Right lobe of liver (tissue), 6 donors: ENCODE results near the gene RGS14. TPM values are rescaled to one million over a fixed set of nuclear protein-coding genes. Genes with fewer than 3 reads are reported as not detected.

Experiments used
- ATAC-seq, 4 donors: fragments of 200-7000 bp; cut with Tn5 transposase; one replicate each; pipeline ENCODE4 v1.9.1; 2020; ENCODE audit warnings: mild to moderate bottlenecking in 4 of 4, moderate library complexity in 4 of 4
- DNase-seq, 3 donors: peaks; one replicate each; pipeline ENCODE4 v3.0.0-alpha.2; 2020
- H3K27ac ChIP-seq, 3 donors: fragments of 200-600 bp; one replicate each; pipeline ENCODE4 v1.8.0; 2022
- H3K27me3 ChIP-seq, 2 donors: fragments of 200-600 bp; one replicate each; pipeline ENCODE4 v1.8.0; 2022
- H3K36me3 ChIP-seq, 4 donors: fragments of 200-600 bp; sonication (generic) in 1 of 4; one replicate each; pipeline versions ENCODE4 v1.5.1 to v1.8.0; 2017 to 2022; ENCODE audit warnings: control low read depth in 1 of 4
- H3K4me1 ChIP-seq, 4 donors: fragments of 200-600 bp; sonication (generic) in 1 of 4; one replicate each; pipeline versions ENCODE4 v1.5.1 to v1.8.0; 2017 to 2022; ENCODE audit warnings: control low read depth in 1 of 4
- H3K4me3 ChIP-seq, 3 donors: fragments of 200-600 bp; one replicate each; pipeline ENCODE4 v1.8.0; 2022
- H3K9me3 ChIP-seq, 4 donors: fragments of 200-600 bp; sonication (generic) in 1 of 4; one replicate each; pipeline versions ENCODE4 v1.5.1 to v1.8.0; 2017 to 2022; ENCODE audit warnings: control low read depth in 1 of 4
- POLR2A ChIP-seq: fragments of 450-650 bp; IDR thresholded peaks from one replicate; pipeline ENCODE4 v1.6.1; 2017; ENCODE audit warnings: antibody characterized with exemption, mild to moderate bottlenecking
- WGBS: methylation state at CpG from one replicate; pipeline ENCODE4 v1.1.6; 2018; ENCODE audit warnings: low coverage, low lambda C conversion rate; ENCODE audit not compliant: insufficient coverage; ENCODE audit errors: missing lambda C conversion rate; 5-methylcytosine and 5-hydroxymethylcytosine counted together
- intact Hi-C, 2 donors: fragments of 100-400 bp; cut with DNase I; formaldehyde crosslinking; loops; one replicate each; pipeline versions ENCODE4 v1.11.2 to v1.14.1; 2022
- total RNA-seq, 6 experiments: library from RNA; depleted of rRNA in 2 of 6; stranded (reverse); fragments of >200 nt in 2 of 6; fragmentation: NEBNext Ultra II Directional in 3 of 6; extraction: Animal tissue kit (Norgen Biotek cat#: 25700) in 3 of 6; gene quantifications; one replicate each; pipeline versions ENCODE4 v1.1.0 to v1.2.4, GENCODE V29; 2016 to 2023
- TF ChIP-seq, protein P1 (sequence below), 4 donors: fragments of 200-600 bp in 3 of 4; fragments of 450-650 bp in 1 of 4; IDR thresholded peaks; one replicate each; pipeline versions ENCODE4 v1.5.1 to v1.8.0; 2016 to 2022; ENCODE audit warnings: antibody characterized with exemption in 4 of 4, mild to moderate bottlenecking in 2 of 4
- donor health status: DM: no; HTN: yes; CAD: no.
- donor health status: DM: no; HTN: no; CAD: no.
- donor health status: DM: no; HTN: no; CAD: no.
- donor health status: DM: no; HTN: yes; CAD: no.
- donor health status: DM: no; HTN: yes; CAD: no.

RGS14 gene
- total RNA-seq, 6 experiments from 2014 or later, result 29.2 to 43.1 (median 35.2) TPM

DNA sequence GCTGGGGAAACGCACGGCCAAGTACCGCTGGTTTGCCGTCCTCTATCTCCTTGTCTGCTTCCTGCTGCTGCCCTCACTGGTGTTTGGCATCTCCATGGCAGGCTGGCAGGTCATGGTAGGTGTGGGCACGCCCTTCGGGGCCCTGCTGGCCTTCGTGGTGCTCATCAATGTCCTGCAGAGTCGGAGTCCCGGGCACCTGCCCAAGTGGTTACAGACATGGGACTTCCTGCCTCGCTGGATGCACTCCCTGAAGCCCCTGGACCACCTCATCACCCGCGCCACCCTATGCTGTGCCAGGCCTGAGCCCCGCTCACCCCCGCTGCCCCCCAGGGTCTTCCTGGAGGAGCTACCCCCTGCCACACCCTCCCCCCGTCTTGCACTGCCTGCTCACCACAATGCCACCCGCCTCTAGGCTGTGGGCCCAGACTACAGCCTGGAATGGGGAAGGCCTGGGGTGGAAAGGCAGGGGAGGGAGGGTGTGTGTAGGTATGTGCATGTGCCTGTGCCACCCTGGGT is 40.2 kb downstream of the RGS14 start:
- H3K27ac ChIP-seq, result no peak overlapping the region
- intact Hi-C loops, result loop anchor here in 1 of 2 donors (5.0 kb wide), 1 partner anchor 54 kb away; no protein-coding TSS in a partner anchor
- H3K4me1 ChIP-seq, result peaks cover 0 to 9% (median 0%) of the 10 kb centered on the region in 4 donors
- no peaks in the 10 kb centered on the region for H3K9me3 ChIP-seq
- WGBS, result 69% methylated on average over 5 of the region's 16 CpGs
- peaks cover 0 to 9% (median 0%) of the 10 kb centered on the region in 4 donors for H3K36me3 ChIP-seq
- no peaks in the 10 kb centered on the region for H3K27me3 ChIP-seq
- ATAC-seq (no peak), DNase-seq (no peak)
- no peak overlapping the region for H3K4me3 ChIP-seq
- no peak for TF ChIP-seq POLR2A
- TF ChIP-seq, protein P1, sequence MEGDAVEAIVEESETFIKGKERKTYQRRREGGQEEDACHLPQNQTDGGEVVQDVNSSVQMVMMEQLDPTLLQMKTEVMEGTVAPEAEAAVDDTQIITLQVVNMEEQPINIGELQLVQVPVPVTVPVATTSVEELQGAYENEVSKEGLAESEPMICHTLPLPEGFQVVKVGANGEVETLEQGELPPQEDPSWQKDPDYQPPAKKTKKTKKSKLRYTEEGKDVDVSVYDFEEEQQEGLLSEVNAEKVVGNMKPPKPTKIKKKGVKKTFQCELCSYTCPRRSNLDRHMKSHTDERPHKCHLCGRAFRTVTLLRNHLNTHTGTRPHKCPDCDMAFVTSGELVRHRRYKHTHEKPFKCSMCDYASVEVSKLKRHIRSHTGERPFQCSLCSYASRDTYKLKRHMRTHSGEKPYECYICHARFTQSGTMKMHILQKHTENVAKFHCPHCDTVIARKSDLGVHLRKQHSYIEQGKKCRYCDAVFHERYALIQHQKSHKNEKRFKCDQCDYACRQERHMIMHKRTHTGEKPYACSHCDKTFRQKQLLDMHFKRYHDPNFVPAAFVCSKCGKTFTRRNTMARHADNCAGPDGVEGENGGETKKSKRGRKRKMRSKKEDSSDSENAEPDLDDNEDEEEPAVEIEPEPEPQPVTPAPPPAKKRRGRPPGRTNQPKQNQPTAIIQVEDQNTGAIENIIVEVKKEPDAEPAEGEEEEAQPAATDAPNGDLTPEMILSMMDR (IDR thresholded peaks at IDR 0.05), result no peak

- no peak within 1 kb of the TSS for H3K27ac ChIP-seq
- TF ChIP-seq, protein P1 (IDR thresholded peaks at IDR 0.05), result no peak
- TF ChIP-seq POLR2A, result no peak
- intact Hi-C loops, result loop anchor here (5.0 kb wide), 2 partner anchors 37 to 52 kb away; no protein-coding TSS in a partner anchor
- H3K9me3 ChIP-seq, result no peaks in the 10 kb centered on the region
- no peaks in the 10 kb centered on the region for H3K27me3 ChIP-seq
- DNase-seq (peak in 1 of 3 donors; percentile 65), ATAC-seq (peak; percentile 24 to 49 (median 43))
- H3K36me3 ChIP-seq, result peaks cover 0 to 15% (median 5%) of the 10 kb centered on the region in 4 donors
- 49% methylated on average over 7 of the region's 92 CpGs for WGBS
- H3K4me3 ChIP-seq, result no peak within 1 kb of the TSS
- peaks cover 0 to 20% (median 0%) of the 10 kb centered on the region in 4 donors for H3K4me1 ChIP-seq
Observed at GRCh38 chr5:177399997-177400868, 42.5 kb downstream of the RGS14 start, which contains the start of gene PFN3. Gene PFN3 (minus strand): TSS chr5:177400661. CDS start chr5:177400576, 85 bp downstream.

- WGBS, result no CpG with 5 or more reads among the region's 49 CpGs
- no peak for DNase-seq
- H3K27me3 ChIP-seq, result no peaks in the 10 kb centered on the region
Observed at GRCh38 chr5:177402271-177403043, 44.7 kb downstream of the RGS14 start.

More at GRCh38 chr5:177402271-177403043, 44.7 kb downstream of the RGS14 start:
- Histone ChIP-seq H3K9me3 (no peaks in the 10 kb centered on the region), H3K4me1 (peaks cover 0 to 31% (median under 1%) of the 10 kb centered on the region in 4 donors), H3K36me3 (peaks cover 0 to 15% (median 5%) of the 10 kb centered on the region in 4 donors), H3K27ac (no peak overlapping the region), H3K4me3 (no peak overlapping the region)
- TF ChIP-seq, protein P1 (IDR thresholded peaks at IDR 0.05), result no peak
- TF ChIP-seq POLR2A, result no peak
- intact Hi-C loops, result loop anchor here in 1 of 2 donors (5.0 kb wide), 1 partner anchor 35 kb away; no protein-coding TSS in a partner anchor
- no peak for ATAC-seq
